ENCODE measurements around the gene ABHD8. TPM values are rescaled to one million over a fixed set of nuclear protein-coding genes. Genes with fewer than 3 reads are reported as not detected.
A peak's percentile ranks its signal among the peaks of the same experiment; 100 is the strongest.

ABHD8 gene
- total and polyA plus RNA-seq, 2 experiments from 2014 or later: 5.5 to 16.5 TPM

DNA sequence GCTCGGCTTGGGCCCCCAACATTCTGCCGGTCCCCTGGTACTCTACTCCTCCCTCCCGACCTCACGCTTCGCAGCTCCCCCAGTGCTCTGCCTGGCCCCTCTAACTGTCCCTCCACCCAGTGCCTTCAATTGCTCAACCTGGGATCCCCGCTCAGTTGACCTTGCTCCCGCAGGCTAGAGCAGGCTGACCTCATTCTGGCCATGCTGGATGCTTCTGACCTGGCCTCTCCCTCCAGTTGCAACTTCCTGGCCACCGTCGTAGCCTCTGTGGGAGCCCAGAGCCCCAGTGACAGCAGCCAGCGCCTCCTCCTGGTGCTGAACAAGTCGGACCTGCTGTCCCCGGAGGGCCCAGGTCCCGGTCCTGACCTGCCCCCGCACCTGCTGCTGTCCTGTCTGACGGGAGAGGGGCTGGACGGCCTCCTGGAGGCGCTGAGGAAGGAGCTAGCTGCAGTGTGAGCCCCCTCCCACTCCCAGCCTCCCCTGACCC, 37.7 kb upstream of the ABHD8 start:
- peaks cover 22% of the 10 kb centered on the region for H3K27me3 Mint-ChIP-seq (ENCODE audit: insufficient read depth, low read depth, poor library complexity)
- Histone ChIP-seq H3K27me3 (ENCODE audit: insufficient read depth) (no peaks in the 10 kb centered on the region), H3K4me2 (peak overlapping the region; percentile 72), H3F3A (replicated peaks; ENCODE audit: low read depth) (peaks cover 15% of the 10 kb centered on the region; the same call in 1 of the 2 replicates), H3K4me1 (ENCODE audit: insufficient read depth) (peaks cover 26% of the 10 kb centered on the region; the same call in 1 of the 2 replicates), H3K9me2 (ENCODE audit: insufficient read depth) (no peaks in the 10 kb centered on the region), H3K27ac (ENCODE audit: low read depth) (peak overlapping the region; percentile 74), H3K79me2 (replicated peaks; ENCODE audit: insufficient read depth) (no peaks in the 10 kb centered on the region), H2AFZ (no peak overlapping the region), H3K4me3 (peak overlapping the region; percentile 46), H4K20me1 (replicated peaks; ENCODE audit: insufficient read depth) (no peaks in the 10 kb centered on the region), H3K36me3 (ENCODE audit: insufficient read depth) (peaks cover 6% of the 10 kb centered on the region; the same call in 1 of the 2 replicates)
- DNase-seq (ENCODE audit: low spot score) (peak; percentile 76), ATAC-seq (no peak; the same call in 2 of the 3 replicates)
- H3K4me3 Mint-ChIP-seq: peak overlapping the region; percentile 46; the same call in 2 of the 3 replicates
- TF ChIP-seq CREB1 (CRISPR knock-in tag; IDR thresholded peaks at IDR 0.05; ENCODE audit: low read depth): no peak
- TF ChIP-seq ETS1 (IDR thresholded peaks at IDR 0.05): no peak
- TF ChIP-seq, protein P1, sequence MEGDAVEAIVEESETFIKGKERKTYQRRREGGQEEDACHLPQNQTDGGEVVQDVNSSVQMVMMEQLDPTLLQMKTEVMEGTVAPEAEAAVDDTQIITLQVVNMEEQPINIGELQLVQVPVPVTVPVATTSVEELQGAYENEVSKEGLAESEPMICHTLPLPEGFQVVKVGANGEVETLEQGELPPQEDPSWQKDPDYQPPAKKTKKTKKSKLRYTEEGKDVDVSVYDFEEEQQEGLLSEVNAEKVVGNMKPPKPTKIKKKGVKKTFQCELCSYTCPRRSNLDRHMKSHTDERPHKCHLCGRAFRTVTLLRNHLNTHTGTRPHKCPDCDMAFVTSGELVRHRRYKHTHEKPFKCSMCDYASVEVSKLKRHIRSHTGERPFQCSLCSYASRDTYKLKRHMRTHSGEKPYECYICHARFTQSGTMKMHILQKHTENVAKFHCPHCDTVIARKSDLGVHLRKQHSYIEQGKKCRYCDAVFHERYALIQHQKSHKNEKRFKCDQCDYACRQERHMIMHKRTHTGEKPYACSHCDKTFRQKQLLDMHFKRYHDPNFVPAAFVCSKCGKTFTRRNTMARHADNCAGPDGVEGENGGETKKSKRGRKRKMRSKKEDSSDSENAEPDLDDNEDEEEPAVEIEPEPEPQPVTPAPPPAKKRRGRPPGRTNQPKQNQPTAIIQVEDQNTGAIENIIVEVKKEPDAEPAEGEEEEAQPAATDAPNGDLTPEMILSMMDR (conservative IDR thresholded peaks at IDR 0.05; ENCODE audit: low read depth in 2 of 2): peak in 1 of 2 experiments; percentile 63; a peak in 3 of 4 replicates
- H3K4me1 Mint-ChIP-seq: peaks cover 29% of the 10 kb centered on the region; the same call in 2 of the 3 replicates
- H3K36me3 Mint-ChIP-seq (ENCODE audit: low read depth): peaks cover 32% of the 10 kb centered on the region
- H3K9me3 Mint-ChIP-seq: no peaks in the 10 kb centered on the region
- peak overlapping the region; percentile 80; the same call in 1 of the 2 replicates for H3K27ac Mint-ChIP-seq

GRCh38 chr19:17340302-17340870, 37.2 kb upstream of the ABHD8 start:
- peaks cover 29% of the 10 kb centered on the region; the same call in 2 of the 3 replicates for H3K4me1 Mint-ChIP-seq
- Histone ChIP-seq H3K27ac (ENCODE audit: low read depth) (peak overlapping the region; percentile 74; the same call in 1 of the 2 replicates), H3K36me3 (ENCODE audit: insufficient read depth) (peaks cover 6% of the 10 kb centered on the region; the same call in 1 of the 2 replicates), H3K4me2 (peak overlapping the region; percentile 72), H3F3A (replicated peaks; ENCODE audit: low read depth) (peaks cover 19% of the 10 kb centered on the region; the same call in 1 of the 2 replicates), H3K4me3 (peak overlapping the region; percentile 46), H3K4me1 (ENCODE audit: insufficient read depth) (peaks cover 26% of the 10 kb centered on the region; the same call in 1 of the 2 replicates), H3K9me2 (ENCODE audit: insufficient read depth) (no peaks in the 10 kb centered on the region), H2AFZ (no peak overlapping the region), H3K79me2 (replicated peaks; ENCODE audit: insufficient read depth) (no peaks in the 10 kb centered on the region), H4K20me1 (replicated peaks; ENCODE audit: insufficient read depth) (no peaks in the 10 kb centered on the region), H3K27me3 (ENCODE audit: insufficient read depth) (no peaks in the 10 kb centered on the region)
- H3K27ac Mint-ChIP-seq: peak overlapping the region; percentile 82; the same call in 1 of the 2 replicates
- H3K4me3 Mint-ChIP-seq: peak overlapping the region; percentile 46
- ATAC-seq (peak; percentile 53), DNase-seq (ENCODE audit: low spot score) (peak; percentile 93)
- H3K9me3 Mint-ChIP-seq: no peaks in the 10 kb centered on the region
- peaks cover 32% of the 10 kb centered on the region for H3K36me3 Mint-ChIP-seq (ENCODE audit: low read depth)
- TF ChIP-seq ZNF114 (CRISPR knock-in tag; IDR thresholded peaks at IDR 0.05) (no peak), NANOG (IDR thresholded peaks at IDR 0.05; ENCODE audit: borderline replicate concordance) (no peak)
- TF ChIP-seq, protein P1 (conservative IDR thresholded peaks at IDR 0.05; ENCODE audit: low read depth in 2 of 2): peak; percentile 40
- peaks cover 22% of the 10 kb centered on the region for H3K27me3 Mint-ChIP-seq (ENCODE audit: insufficient read depth, low read depth, poor library complexity)
